ENCODE results near the gene BOD1L2.

Gene BOD1L2

DNA sequence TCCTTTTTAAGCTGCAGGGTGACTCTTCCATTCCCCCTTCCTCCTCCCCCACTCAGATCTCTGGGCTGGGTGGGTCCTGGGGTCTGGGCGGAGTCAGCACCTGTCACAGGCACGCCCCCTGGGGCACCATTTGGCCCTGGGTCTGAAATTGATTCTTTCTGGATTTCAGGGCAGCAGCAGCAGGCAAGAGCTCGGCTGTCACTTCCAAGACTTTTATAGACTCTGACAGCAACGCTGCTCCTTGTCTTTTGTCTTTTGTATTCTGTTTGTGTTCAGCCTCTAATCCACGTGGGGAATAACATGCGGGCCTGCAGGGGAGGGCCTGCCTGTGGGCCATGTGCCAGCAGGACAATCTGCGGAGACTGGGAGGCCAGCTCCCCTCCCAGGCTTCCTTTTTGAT lies 3.9 kb downstream of the BOD1L2 start:
- ATAC-seq, result no peak
- TF ChIP-seq ZNF8 (CRISPR knock-in tag; IDR thresholded peaks at IDR 0.05) (no peak), ZNF70 (CRISPR knock-in tag; IDR thresholded peaks at IDR 0.05) (0 out of 2 replicates have a peak, but pooled peaks have one; percentile 34), ARNTL (CRISPR knock-in tag; IDR thresholded peaks at IDR 0.05; ENCODE audit: borderline replicate concordance, low read depth) (no peak), CSDC2 (CRISPR knock-in tag; IDR thresholded peaks at IDR 0.05) (no peak)

DNA sequence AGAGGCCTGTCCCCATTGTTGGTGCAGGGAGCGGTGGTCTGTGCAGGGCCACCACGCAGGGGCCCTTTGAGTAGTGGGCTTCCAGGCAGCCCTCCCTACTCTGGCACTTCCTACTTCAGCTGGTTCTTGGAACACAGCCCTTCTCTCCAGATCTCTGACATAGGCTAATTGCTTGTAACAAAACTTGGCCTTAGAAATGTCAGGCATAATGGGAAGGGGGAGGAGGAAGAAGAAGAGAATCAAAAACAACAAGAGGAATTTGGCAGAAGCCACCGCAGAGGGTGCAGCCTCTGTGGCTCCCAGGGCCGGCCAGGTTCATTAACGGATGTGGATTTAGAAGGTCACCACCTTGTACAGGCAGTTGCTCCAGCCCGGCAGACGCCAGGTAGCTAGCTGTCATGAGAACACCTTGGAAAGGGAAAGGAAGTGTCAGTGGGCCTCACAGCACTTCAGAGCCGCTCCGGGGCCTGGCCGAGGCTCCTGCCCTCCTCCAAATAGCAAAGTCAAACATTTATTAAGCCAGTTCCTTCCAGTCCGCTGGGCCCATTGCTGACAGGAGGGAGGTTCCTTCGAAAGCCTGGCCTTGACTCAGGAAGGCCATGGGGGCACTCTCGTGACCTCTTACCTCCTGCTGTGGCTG lies 7.4 kb downstream of the BOD1L2 start:
- no peak for TF ChIP-seq ESRRG (CRISPR knock-in tag; IDR thresholded peaks at IDR 0.05)
- TF ChIP-seq, protein P1, sequence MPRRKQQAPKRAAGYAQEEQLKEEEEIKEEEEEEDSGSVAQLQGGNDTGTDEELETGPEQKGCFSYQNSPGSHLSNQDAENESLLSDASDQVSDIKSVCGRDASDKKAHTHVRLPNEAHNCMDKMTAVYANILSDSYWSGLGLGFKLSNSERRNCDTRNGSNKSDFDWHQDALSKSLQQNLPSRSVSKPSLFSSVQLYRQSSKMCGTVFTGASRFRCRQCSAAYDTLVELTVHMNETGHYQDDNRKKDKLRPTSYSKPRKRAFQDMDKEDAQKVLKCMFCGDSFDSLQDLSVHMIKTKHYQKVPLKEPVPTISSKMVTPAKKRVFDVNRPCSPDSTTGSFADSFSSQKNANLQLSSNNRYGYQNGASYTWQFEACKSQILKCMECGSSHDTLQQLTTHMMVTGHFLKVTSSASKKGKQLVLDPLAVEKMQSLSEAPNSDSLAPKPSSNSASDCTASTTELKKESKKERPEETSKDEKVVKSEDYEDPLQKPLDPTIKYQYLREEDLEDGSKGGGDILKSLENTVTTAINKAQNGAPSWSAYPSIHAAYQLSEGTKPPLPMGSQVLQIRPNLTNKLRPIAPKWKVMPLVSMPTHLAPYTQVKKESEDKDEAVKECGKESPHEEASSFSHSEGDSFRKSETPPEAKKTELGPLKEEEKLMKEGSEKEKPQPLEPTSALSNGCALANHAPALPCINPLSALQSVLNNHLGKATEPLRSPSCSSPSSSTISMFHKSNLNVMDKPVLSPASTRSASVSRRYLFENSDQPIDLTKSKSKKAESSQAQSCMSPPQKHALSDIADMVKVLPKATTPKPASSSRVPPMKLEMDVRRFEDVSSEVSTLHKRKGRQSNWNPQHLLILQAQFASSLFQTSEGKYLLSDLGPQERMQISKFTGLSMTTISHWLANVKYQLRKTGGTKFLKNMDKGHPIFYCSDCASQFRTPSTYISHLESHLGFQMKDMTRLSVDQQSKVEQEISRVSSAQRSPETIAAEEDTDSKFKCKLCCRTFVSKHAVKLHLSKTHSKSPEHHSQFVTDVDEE (CRISPR knock-in tag; IDR thresholded peaks at IDR 0.05), result no peak
- ATAC-seq, result no peak

DNA sequence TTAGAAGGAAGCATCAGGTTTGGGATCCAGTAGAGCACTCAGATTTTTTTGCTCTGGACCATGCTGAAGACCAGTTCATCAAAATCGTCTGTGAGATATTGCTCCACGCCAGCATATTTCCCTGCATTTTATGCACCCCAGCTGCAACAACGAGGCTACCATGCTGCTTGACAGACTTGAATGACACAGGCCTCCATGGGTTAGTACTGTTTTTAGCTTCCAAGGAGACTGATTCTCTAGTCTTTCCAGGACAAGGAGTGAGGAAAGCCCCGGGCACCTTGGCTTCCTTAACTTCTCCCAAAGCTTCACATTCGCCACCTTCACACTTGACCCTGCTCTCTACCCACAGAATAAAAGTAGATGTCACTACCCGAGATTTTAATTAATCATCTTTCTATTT lies 17.5 kb downstream of the BOD1L2 start:
- no peak for ATAC-seq
- TF ChIP-seq BACH2 (CRISPR knock-in tag; IDR thresholded peaks at IDR 0.05; ENCODE audit: borderline replicate concordance), result no peak
- no peak for TF ChIP-seq ZNF565 (CRISPR knock-in tag; conservative IDR thresholded peaks at IDR 0.05; ENCODE audit: low read depth)
- no peak for TF ChIP-seq ARNTL (CRISPR knock-in tag; IDR thresholded peaks at IDR 0.05; ENCODE audit: borderline replicate concordance, low read depth)
- TF ChIP-seq, protein P2, sequence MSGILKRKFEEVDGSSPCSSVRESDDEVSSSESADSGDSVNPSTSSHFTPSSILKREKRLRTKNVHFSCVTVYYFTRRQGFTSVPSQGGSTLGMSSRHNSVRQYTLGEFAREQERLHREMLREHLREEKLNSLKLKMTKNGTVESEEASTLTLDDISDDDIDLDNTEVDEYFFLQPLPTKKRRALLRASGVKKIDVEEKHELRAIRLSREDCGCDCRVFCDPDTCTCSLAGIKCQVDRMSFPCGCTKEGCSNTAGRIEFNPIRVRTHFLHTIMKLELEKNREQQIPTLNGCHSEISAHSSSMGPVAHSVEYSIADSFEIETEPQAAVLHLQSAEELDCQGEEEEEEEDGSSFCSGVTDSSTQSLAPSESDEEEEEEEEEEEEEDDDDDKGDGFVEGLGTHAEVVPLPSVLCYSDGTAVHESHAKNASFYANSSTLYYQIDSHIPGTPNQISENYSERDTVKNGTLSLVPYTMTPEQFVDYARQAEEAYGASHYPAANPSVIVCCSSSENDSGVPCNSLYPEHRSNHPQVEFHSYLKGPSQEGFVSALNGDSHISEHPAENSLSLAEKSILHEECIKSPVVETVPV (CRISPR knock-in tag; IDR thresholded peaks at IDR 0.05), result no peak
- TF ChIP-seq RARB (CRISPR knock-in tag; IDR thresholded peaks at IDR 0.05), result no peak
- TF ChIP-seq ZFP30 (CRISPR knock-in tag; IDR thresholded peaks at IDR 0.05), result no peak
- TF ChIP-seq GLIS3 (CRISPR knock-in tag; IDR thresholded peaks at IDR 0.05), result no peak
- no peak for TF ChIP-seq TCF4 (CRISPR knock-in tag; IDR thresholded peaks at IDR 0.05; ENCODE audit: borderline replicate concordance)
- no peak for TF ChIP-seq PPARA (CRISPR knock-in tag; IDR thresholded peaks at IDR 0.05; ENCODE audit: borderline replicate concordance)
- no peak for TF ChIP-seq ZFP3 (CRISPR knock-in tag; IDR thresholded peaks at IDR 0.05)
- TF ChIP-seq, protein P3, sequence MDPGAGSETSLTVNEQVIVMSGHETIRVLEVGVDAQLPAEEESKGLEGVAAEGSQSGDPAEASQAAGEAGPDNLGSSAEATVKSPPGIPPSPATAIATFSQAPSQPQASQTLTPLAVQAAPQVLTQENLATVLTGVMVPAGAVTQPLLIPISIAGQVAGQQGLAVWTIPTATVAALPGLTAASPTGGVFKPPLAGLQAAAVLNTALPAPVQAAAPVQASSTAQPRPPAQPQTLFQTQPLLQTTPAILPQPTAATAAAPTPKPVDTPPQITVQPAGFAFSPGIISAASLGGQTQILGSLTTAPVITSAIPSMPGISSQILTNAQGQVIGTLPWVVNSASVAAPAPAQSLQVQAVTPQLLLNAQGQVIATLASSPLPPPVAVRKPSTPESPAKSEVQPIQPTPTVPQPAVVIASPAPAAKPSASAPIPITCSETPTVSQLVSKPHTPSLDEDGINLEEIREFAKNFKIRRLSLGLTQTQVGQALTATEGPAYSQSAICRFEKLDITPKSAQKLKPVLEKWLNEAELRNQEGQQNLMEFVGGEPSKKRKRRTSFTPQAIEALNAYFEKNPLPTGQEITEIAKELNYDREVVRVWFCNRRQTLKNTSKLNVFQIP (CRISPR knock-in tag; IDR thresholded peaks at IDR 0.05; ENCODE audit: borderline replicate concordance, low read depth), result no peak
- TF ChIP-seq OSR1 (CRISPR knock-in tag; IDR thresholded peaks at IDR 0.05), result no peak

DNA sequence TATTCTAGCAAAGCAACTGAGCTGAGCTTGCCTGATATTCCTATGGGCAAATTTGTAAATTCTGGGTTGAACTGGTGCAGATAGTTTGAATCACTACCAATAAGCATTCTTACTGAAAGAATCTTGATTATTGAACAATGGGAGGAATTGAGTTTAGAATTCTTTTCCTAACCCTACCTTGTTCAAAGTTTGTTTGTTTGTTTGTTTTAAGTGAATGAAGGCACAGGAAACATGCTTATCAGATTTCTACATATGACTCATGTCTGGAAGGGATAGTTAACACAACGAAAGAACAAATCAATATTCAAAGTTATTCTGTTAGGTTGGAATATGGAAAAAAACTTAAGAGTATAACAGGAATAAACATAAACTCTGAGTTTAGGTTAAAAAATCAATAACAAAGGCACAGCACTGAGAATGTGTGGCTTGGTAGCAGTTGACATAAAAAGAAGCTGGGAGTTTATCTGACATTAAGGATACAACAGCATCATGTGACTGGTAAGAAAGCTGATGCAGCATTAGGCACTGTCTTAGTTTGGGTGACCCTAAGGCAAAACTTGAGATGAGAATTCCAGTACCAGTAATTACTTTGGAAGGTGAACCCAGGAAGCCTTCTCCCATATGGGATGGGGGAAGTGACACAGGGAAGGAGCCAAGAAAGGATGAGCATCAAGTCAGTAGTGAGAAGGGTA lies 20.9 kb downstream of the BOD1L2 start:
- ATAC-seq, result no peak
- TF ChIP-seq ZNF70 (CRISPR knock-in tag; IDR thresholded peaks at IDR 0.05), result no peak

DNA sequence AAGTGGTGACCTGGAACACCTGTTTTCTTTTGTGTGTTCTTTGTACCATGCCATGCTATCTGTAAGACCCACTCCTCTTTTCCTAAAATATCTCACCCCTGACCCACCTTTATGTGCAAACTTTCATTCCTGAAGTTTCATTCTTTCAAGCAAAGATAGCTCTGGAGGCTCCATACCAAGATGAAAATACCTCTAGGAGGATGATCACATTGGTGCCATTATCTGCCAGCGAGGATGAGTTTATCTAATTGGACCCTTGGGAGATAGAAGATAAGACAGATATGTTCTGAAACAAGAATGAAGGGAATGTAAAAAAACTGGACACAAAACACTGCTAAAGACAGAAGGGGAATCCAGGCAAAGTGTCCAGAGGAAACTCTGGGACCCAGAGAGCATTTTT lies 24.1 kb downstream of the BOD1L2 start:
- TF ChIP-seq, protein P1 (CRISPR knock-in tag; IDR thresholded peaks at IDR 0.05), result no peak
- TF ChIP-seq ZC3H10 (CRISPR knock-in tag; IDR thresholded peaks at IDR 0.05), result no peak
- TF ChIP-seq, protein P4, sequence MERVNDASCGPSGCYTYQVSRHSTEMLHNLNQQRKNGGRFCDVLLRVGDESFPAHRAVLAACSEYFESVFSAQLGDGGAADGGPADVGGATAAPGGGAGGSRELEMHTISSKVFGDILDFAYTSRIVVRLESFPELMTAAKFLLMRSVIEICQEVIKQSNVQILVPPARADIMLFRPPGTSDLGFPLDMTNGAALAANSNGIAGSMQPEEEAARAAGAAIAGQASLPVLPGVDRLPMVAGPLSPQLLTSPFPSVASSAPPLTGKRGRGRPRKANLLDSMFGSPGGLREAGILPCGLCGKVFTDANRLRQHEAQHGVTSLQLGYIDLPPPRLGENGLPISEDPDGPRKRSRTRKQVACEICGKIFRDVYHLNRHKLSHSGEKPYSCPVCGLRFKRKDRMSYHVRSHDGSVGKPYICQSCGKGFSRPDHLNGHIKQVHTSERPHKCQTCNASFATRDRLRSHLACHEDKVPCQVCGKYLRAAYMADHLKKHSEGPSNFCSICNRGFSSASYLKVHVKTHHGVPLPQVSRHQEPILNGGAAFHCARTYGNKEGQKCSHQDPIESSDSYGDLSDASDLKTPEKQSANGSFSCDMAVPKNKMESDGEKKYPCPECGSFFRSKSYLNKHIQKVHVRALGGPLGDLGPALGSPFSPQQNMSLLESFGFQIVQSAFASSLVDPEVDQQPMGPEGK (CRISPR knock-in tag; IDR thresholded peaks at IDR 0.05; ENCODE audit: borderline replicate concordance), result no peak
- TF ChIP-seq ZNF8 (CRISPR knock-in tag; IDR thresholded peaks at IDR 0.05), result no peak
- TF ChIP-seq TCF4 (CRISPR knock-in tag; IDR thresholded peaks at IDR 0.05; ENCODE audit: borderline replicate concordance), result no peak
- no peak for TF ChIP-seq ARNTL (CRISPR knock-in tag; IDR thresholded peaks at IDR 0.05; ENCODE audit: borderline replicate concordance, low read depth)
- TF ChIP-seq ZNF565 (CRISPR knock-in tag; conservative IDR thresholded peaks at IDR 0.05; ENCODE audit: low read depth), result no peak
- no peak for ATAC-seq
